ENCODE measurements around the gene ENTPD8.
"Not testable (repeated sequence)": the region's sequence is repeated elsewhere in the genome, so short reads cannot be mapped to it uniquely, and the experiment has no call there.

The ENTPD8 gene

GRCh38 chr9:137454597-137455358, 13.6 kb upstream of the ENTPD8 start:
- Histone ChIP-seq H3K9me3 (ENCODE audit: control insufficient read depth, low read length) (no peaks in the 10 kb centered on the region), H3K27me3 (replicated peaks; ENCODE audit: control insufficient read depth, insufficient read depth, low read length) (no peaks in the 10 kb centered on the region), H3K4me1 (ENCODE audit: control insufficient read depth, insufficient read depth, low read length) (peaks cover 29% of the 10 kb centered on the region), H3K9ac (ENCODE audit: low read length) (peak overlapping the region; percentile 51), H3K4me3 (ENCODE audit: low read length) (peak overlapping the region; percentile 69), H3K36me3 (ENCODE audit: control insufficient read depth, insufficient read depth, low read length, severe bottlenecking) (peaks cover 19% of the 10 kb centered on the region)
- no peak for DNase-seq (ENCODE audit: low read depth)

- H3K9me3 ChIP-seq (ENCODE audit: control insufficient read depth, low read length) = no peaks in the 10 kb centered on the region
- peaks cover 25% of the 10 kb centered on the region for H3K36me3 ChIP-seq (ENCODE audit: control insufficient read depth, insufficient read depth, low read length, severe bottlenecking)
- peak overlapping the region; percentile 51 for H3K9ac ChIP-seq (ENCODE audit: low read length)
- peak; percentile 45 for DNase-seq (ENCODE audit: low read depth)
- peak overlapping the region; percentile 69 for H3K4me3 ChIP-seq (ENCODE audit: low read length)
- H3K4me1 ChIP-seq (ENCODE audit: control insufficient read depth, insufficient read depth, low read length) = peaks cover 25% of the 10 kb centered on the region
- H3K27me3 ChIP-seq (replicated peaks; ENCODE audit: control insufficient read depth, insufficient read depth, low read length) = no peaks in the 10 kb centered on the region
These were observed 13.0 kb upstream of the ENTPD8 start for GRCh38 chr9:137454145-137454596.

GRCh38 chr9:137453643-137454081, 12.5 kb upstream of the ENTPD8 start:
- no peak overlapping the region for H3K4me3 ChIP-seq (ENCODE audit: low read length)
- H3K4me1 ChIP-seq (ENCODE audit: control insufficient read depth, insufficient read depth, low read length) = peaks cover 25% of the 10 kb centered on the region
- no peaks in the 10 kb centered on the region for H3K9me3 ChIP-seq (ENCODE audit: control insufficient read depth, low read length)
- H3K9ac ChIP-seq (ENCODE audit: low read length) = no peak overlapping the region
- H3K27me3 ChIP-seq (replicated peaks; ENCODE audit: control insufficient read depth, insufficient read depth, low read length) = no peaks in the 10 kb centered on the region
- H3K36me3 ChIP-seq (ENCODE audit: control insufficient read depth, insufficient read depth, low read length, severe bottlenecking) = peaks cover 29% of the 10 kb centered on the region
- DNase-seq (ENCODE audit: low read depth) = peak; percentile 65

GRCh38 chr9:137452761-137453642, 11.8 kb upstream of the ENTPD8 start:
- Histone ChIP-seq H3K9me3 (ENCODE audit: control insufficient read depth, low read length) (no peaks in the 10 kb centered on the region), H3K4me3 (ENCODE audit: low read length) (no peak overlapping the region), H3K36me3 (ENCODE audit: control insufficient read depth, insufficient read depth, low read length, severe bottlenecking) (peaks cover 29% of the 10 kb centered on the region), H3K4me1 (ENCODE audit: control insufficient read depth, insufficient read depth, low read length) (peaks cover 25% of the 10 kb centered on the region), H3K27me3 (replicated peaks; ENCODE audit: control insufficient read depth, insufficient read depth, low read length) (no peaks in the 10 kb centered on the region), H3K9ac (ENCODE audit: low read length) (no peak overlapping the region)
- no peak for DNase-seq (ENCODE audit: low read depth)

- Histone ChIP-seq H3K27me3 (replicated peaks; ENCODE audit: control insufficient read depth, insufficient read depth, low read length) (no peaks in the 10 kb centered on the region), H3K4me3 (ENCODE audit: low read length) (no peak overlapping the region), H3K9ac (ENCODE audit: low read length) (no peak overlapping the region), H3K4me1 (ENCODE audit: control insufficient read depth, insufficient read depth, low read length) (peaks cover 27% of the 10 kb centered on the region), H3K36me3 (ENCODE audit: control insufficient read depth, insufficient read depth, low read length, severe bottlenecking) (peaks cover 25% of the 10 kb centered on the region), H3K9me3 (ENCODE audit: control insufficient read depth, low read length) (no peaks in the 10 kb centered on the region)
- DNase-seq (ENCODE audit: low read depth) = no peak
These were observed 11.0 kb upstream of the ENTPD8 start for GRCh38 chr9:137452006-137452760.

GRCh38 chr9:137451264-137452005, 10.3 kb upstream of the ENTPD8 start:
- H3K27me3 ChIP-seq (replicated peaks; ENCODE audit: control insufficient read depth, insufficient read depth, low read length); H3K9ac ChIP-seq (ENCODE audit: low read length); H3K4me3 ChIP-seq (ENCODE audit: low read length); DNase-seq (ENCODE audit: low read depth); H3K9me3 ChIP-seq (ENCODE audit: control insufficient read depth, low read length): not testable (repeated sequence)
- H3K4me1 ChIP-seq (ENCODE audit: control insufficient read depth, insufficient read depth, low read length) = peaks cover 28% of the 10 kb centered on the region
- peaks cover 22% of the 10 kb centered on the region for H3K36me3 ChIP-seq (ENCODE audit: control insufficient read depth, insufficient read depth, low read length, severe bottlenecking)

GRCh38 chr9:137450539-137451222, 9.5 kb upstream of the ENTPD8 start:
- not testable (repeated sequence) for H3K27me3 ChIP-seq (replicated peaks; ENCODE audit: control insufficient read depth, insufficient read depth, low read length); H3K4me3 ChIP-seq (ENCODE audit: low read length); DNase-seq (ENCODE audit: low read depth); H3K9me3 ChIP-seq (ENCODE audit: control insufficient read depth, low read length); H3K9ac ChIP-seq (ENCODE audit: low read length)
- Histone ChIP-seq H3K36me3 (ENCODE audit: control insufficient read depth, insufficient read depth, low read length, severe bottlenecking) (peaks cover 22% of the 10 kb centered on the region), H3K4me1 (ENCODE audit: control insufficient read depth, insufficient read depth, low read length) (peaks cover 25% of the 10 kb centered on the region)

- H3K27me3 ChIP-seq (replicated peaks; ENCODE audit: control insufficient read depth, insufficient read depth, low read length) = no peaks in the 10 kb centered on the region
- no peak overlapping the region for H3K4me3 ChIP-seq (ENCODE audit: low read length)
These were observed 8.9 kb upstream of the ENTPD8 start for GRCh38 chr9:137449931-137450538.

GRCh38 chr9:137449081-137449844, 8.1 kb upstream of the ENTPD8 start:
- H3K4me1 ChIP-seq (ENCODE audit: control insufficient read depth, insufficient read depth, low read length) = peaks cover 21% of the 10 kb centered on the region
- no peak for DNase-seq (ENCODE audit: low read depth)
- H3K9ac ChIP-seq (ENCODE audit: low read length) = no peak overlapping the region
- H3K9me3 ChIP-seq (ENCODE audit: control insufficient read depth, low read length) = no peaks in the 10 kb centered on the region
- H3K27me3 ChIP-seq (replicated peaks; ENCODE audit: control insufficient read depth, insufficient read depth, low read length) = no peaks in the 10 kb centered on the region
- H3K4me3 ChIP-seq (ENCODE audit: low read length) = no peak overlapping the region
- H3K36me3 ChIP-seq (ENCODE audit: control insufficient read depth, insufficient read depth, low read length, severe bottlenecking) = peaks cover 22% of the 10 kb centered on the region

More at GRCh38 chr9:137449931-137450538, 8.9 kb upstream of the ENTPD8 start:
- no peaks in the 10 kb centered on the region for H3K9me3 ChIP-seq (ENCODE audit: control insufficient read depth, low read length)
- DNase-seq (ENCODE audit: low read depth) = no peak
- H3K9ac ChIP-seq (ENCODE audit: low read length) = no peak overlapping the region
- peaks cover 28% of the 10 kb centered on the region for H3K4me1 ChIP-seq (ENCODE audit: control insufficient read depth, insufficient read depth, low read length)
- peaks cover 22% of the 10 kb centered on the region for H3K36me3 ChIP-seq (ENCODE audit: control insufficient read depth, insufficient read depth, low read length, severe bottlenecking)
